ENCODE measurements around the gene CSRNP3. TPM values are rescaled to one million over a fixed set of nuclear protein-coding genes. Genes with fewer than 3 reads are reported as not detected.

The CSRNP3 gene
- total RNA-seq, 3 donors from 2014 or later (not counting 1 experiment from before 2014, with no cell fraction given) = not detected

GRCh38 chr2:165568361-165568760 is 98.9 kb downstream of the CSRNP3 start:
- no peak for TF ChIP-seq CTCF (IDR thresholded peaks at IDR 0.05)
- Histone ChIP-seq H3K27me3 (ENCODE audit: control insufficient read depth, insufficient read depth, low read length) (no peaks in the 10 kb centered on the region), H3K4me3 (ENCODE audit: low read length) (no peak overlapping the region), H3K27ac (ENCODE audit: low read length) (no peak overlapping the region), H3K36me3 (ENCODE audit: control insufficient read depth, insufficient read depth, low read length) (no peaks in the 10 kb centered on the region), H3K9me3 (ENCODE audit: control insufficient read depth, insufficient read depth, low read length) (no peaks in the 10 kb centered on the region), H3K4me1 (ENCODE audit: control insufficient read depth, insufficient read depth, low read length) (no peaks in the 10 kb centered on the region)
- DNase-seq (no peak), ATAC-seq (no peak)
- Mint-ChIP-seq H3K36me3 (no peaks in the 10 kb centered on the region), H3K4me1 (peaks cover 0 to 5% of the 10 kb centered on the region in 2 donors), H3K27me3 (ENCODE audit: low read depth in 2 of 2) (peaks cover 2 to 7% of the 10 kb centered on the region in 2 donors), H3K9me3 (no peaks in the 10 kb centered on the region), H3K27ac (no peak overlapping the region), H3K4me3 (no peak overlapping the region)
- intact Hi-C loops (cut with micrococcal nuclease) = no loop called here

GRCh38 chr2:165571477-165571876 is 102.0 kb downstream of the CSRNP3 start:
- Histone ChIP-seq H3K9me3 (ENCODE audit: control insufficient read depth, insufficient read depth, low read length) (no peaks in the 10 kb centered on the region), H3K27ac (ENCODE audit: low read length) (no peak overlapping the region), H3K36me3 (ENCODE audit: control insufficient read depth, insufficient read depth, low read length) (no peaks in the 10 kb centered on the region), H3K4me1 (ENCODE audit: control insufficient read depth, insufficient read depth, low read length) (no peaks in the 10 kb centered on the region), H3K27me3 (ENCODE audit: control insufficient read depth, insufficient read depth, low read length) (no peaks in the 10 kb centered on the region), H3K4me3 (ENCODE audit: low read length) (no peak overlapping the region)
- no peak overlapping the region for H3K27ac Mint-ChIP-seq
- TF ChIP-seq CTCF (IDR thresholded peaks at IDR 0.05) = no peak
- H3K27me3 Mint-ChIP-seq (ENCODE audit: low read depth in 2 of 2) = peaks cover 7 to 19% of the 10 kb centered on the region in 2 donors
- H3K4me1 Mint-ChIP-seq = no peaks in the 10 kb centered on the region
- no peaks in the 10 kb centered on the region for H3K36me3 Mint-ChIP-seq
- H3K9me3 Mint-ChIP-seq = no peaks in the 10 kb centered on the region
- ATAC-seq (no peak), DNase-seq (no peak)
- H3K4me3 Mint-ChIP-seq = no peak overlapping the region
- intact Hi-C loops (cut with micrococcal nuclease) = no loop called here
- WGBS (ENCODE audit: insufficient coverage) = no CpG with 5 or more reads among the region's 1 CpG

GRCh38 chr2:165572151-165572550 is 102.7 kb downstream of the CSRNP3 start:
- H3K27ac ChIP-seq (ENCODE audit: low read length) = no peak overlapping the region
- Mint-ChIP-seq H3K4me3 (no peak overlapping the region), H3K4me1 (no peaks in the 10 kb centered on the region), H3K9me3 (no peaks in the 10 kb centered on the region), H3K27me3 (ENCODE audit: low read depth in 2 of 2) (peaks cover 4 to 19% of the 10 kb centered on the region in 2 donors), H3K36me3 (no peaks in the 10 kb centered on the region), H3K27ac (no peak overlapping the region)
- H3K36me3 ChIP-seq (ENCODE audit: control insufficient read depth, insufficient read depth, low read length) = no peaks in the 10 kb centered on the region
- 73% methylated on average over 3 of the region's 3 CpGs for WGBS (ENCODE audit: insufficient coverage)
- intact Hi-C loops (cut with micrococcal nuclease) = no loop called here
- no peak overlapping the region for H3K4me3 ChIP-seq (ENCODE audit: low read length)
- no peaks in the 10 kb centered on the region for H3K4me1 ChIP-seq (ENCODE audit: control insufficient read depth, insufficient read depth, low read length)
- no peak for DNase-seq
- H3K27me3 ChIP-seq (ENCODE audit: control insufficient read depth, insufficient read depth, low read length) = no peaks in the 10 kb centered on the region
- TF ChIP-seq CTCF (IDR thresholded peaks at IDR 0.05) = no peak
- H3K9me3 ChIP-seq (ENCODE audit: control insufficient read depth, insufficient read depth, low read length) = no peaks in the 10 kb centered on the region
- ATAC-seq = no peak
